HG02973 (cell line): ENCODE measurements around the gene ALG2.
"Not testable (repeated sequence)": the region's sequence is repeated elsewhere in the genome, so short reads cannot be mapped to it uniquely, and the experiment has no call there.

ENCODE experiments used
- ATAC-seq: cut with Tn5 transposase; IDR thresholded peaks from one replicate; pipeline ENCODE4 v1.9.1; 2021; ENCODE audit warnings: moderate library complexity; ENCODE audit not compliant: unreplicated experiment

Gene ALG2

GRCh38 chr9:99238331-99238730 is 16.6 kb upstream of the ALG2 start:
- ATAC-seq: no peak

GRCh38 chr9:99237849-99238248 is 16.1 kb upstream of the ALG2 start:
- ATAC-seq: not testable (repeated sequence)

- ATAC-seq: no peak
Measured at GRCh38 chr9:99237356-99237755, 15.6 kb upstream of the ALG2 start.

GRCh38 chr9:99235926-99236634 is 14.3 kb upstream of the ALG2 start:
- peak; percentile 96 for ATAC-seq

- ATAC-seq: no peak
Measured at GRCh38 chr9:99235069-99235468, 13.3 kb upstream of the ALG2 start.

GRCh38 chr9:99234618-99235017 is 12.9 kb upstream of the ALG2 start:
- ATAC-seq: no peak

GRCh38 chr9:99231711-99232110 is 10.0 kb upstream of the ALG2 start:
- no peak for ATAC-seq

- ATAC-seq: no peak
Measured at GRCh38 chr9:99230206-99230605, 8.5 kb upstream of the ALG2 start.

GRCh38 chr9:99226054-99226453 is 4.3 kb upstream of the ALG2 start:
- no peak for ATAC-seq

- no peak for ATAC-seq
Measured at GRCh38 chr9:99224445-99224844, 2.7 kb upstream of the ALG2 start.

GRCh38 chr9:99222416-99223270 is 901 bp upstream of the ALG2 start:
- no peak for ATAC-seq

GRCh38 chr9:99221266-99221620 is 499 bp downstream of the ALG2 start:
- no peak for ATAC-seq

- ATAC-seq: no peak
Measured at GRCh38 chr9:99220011-99220410, 1.7 kb downstream of the ALG2 start.

- no peak for ATAC-seq
Measured at GRCh38 chr9:99216073-99216472, 5.7 kb downstream of the ALG2 start.

GRCh38 chr9:99213197-99213596 is 8.5 kb downstream of the ALG2 start:
- ATAC-seq: no peak

- ATAC-seq: no peak
Measured at GRCh38 chr9:99211746-99212145, 10.0 kb downstream of the ALG2 start.

- no peak for ATAC-seq
Measured at GRCh38 chr9:99210572-99210971, 11.2 kb downstream of the ALG2 start.

GRCh38 chr9:99201603-99202002 is 20.1 kb downstream of the ALG2 start:
- ATAC-seq: no peak

- ATAC-seq: peak; percentile 51
Measured at GRCh38 chr9:99199938-99200539, 21.7 kb downstream of the ALG2 start.

- ATAC-seq: no peak
Measured at GRCh38 chr9:99197987-99198386, 23.8 kb downstream of the ALG2 start.

GRCh38 chr9:99197124-99197630 is 24.6 kb downstream of the ALG2 start:
- ATAC-seq: no peak

- ATAC-seq: not testable (repeated sequence)
Measured at GRCh38 chr9:99196484-99196883, 25.3 kb downstream of the ALG2 start.
